ENCODE measurements around the gene AMIGO1.
"Not testable (repeated sequence)": the region's sequence is repeated elsewhere in the genome, so short reads cannot be mapped to it uniquely, and the experiment has no call there.

The AMIGO1 gene

DNA sequence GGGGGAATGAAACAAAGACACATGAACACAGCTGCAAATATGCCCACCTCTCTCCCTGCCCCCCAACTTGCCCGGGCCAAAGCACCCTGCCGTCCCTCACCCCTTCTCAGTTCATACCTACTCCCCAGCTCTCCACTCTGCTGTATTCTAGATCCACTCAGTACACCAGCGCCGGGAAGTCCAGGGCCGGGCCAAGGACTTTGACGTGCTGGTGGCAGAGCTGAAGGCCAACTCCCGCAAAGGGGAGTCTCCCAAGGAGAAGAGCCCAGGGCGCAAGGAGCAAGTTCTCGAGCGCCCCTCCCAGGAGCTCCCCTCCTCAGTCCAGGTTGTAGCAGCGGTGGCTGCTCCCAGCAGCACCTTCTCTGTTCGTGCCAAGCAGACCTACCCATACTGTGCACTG, 20.8 kb downstream of the AMIGO1 start:
- no peak for FAIRE-seq
- no peak for DNase-seq (ENCODE audit: extremely low spot score, insufficient read length, low read depth)

DNA sequence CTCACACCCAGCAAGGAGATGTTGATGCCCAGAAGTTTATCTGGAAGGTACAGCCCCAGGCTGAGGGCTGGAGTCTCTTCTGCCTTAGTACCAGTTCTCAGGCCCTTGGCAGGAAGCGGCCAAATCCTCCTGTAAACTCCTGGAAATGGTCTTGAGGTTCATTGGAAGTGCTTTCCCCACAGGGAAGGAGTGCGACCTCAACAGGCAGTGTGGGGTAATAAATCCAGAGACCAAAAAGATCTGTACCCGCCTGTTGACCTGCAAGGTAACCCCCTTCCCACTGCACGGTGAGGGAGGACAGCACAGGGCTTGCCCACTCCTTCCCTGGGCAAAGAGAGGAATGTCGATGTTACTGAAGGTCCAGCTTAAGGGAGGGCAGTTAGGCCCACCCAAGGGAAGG, 21.3 kb downstream of the AMIGO1 start:
- FAIRE-seq (no peak), DNase-seq (ENCODE audit: extremely low spot score, insufficient read length, low read depth) (no peak)

DNA sequence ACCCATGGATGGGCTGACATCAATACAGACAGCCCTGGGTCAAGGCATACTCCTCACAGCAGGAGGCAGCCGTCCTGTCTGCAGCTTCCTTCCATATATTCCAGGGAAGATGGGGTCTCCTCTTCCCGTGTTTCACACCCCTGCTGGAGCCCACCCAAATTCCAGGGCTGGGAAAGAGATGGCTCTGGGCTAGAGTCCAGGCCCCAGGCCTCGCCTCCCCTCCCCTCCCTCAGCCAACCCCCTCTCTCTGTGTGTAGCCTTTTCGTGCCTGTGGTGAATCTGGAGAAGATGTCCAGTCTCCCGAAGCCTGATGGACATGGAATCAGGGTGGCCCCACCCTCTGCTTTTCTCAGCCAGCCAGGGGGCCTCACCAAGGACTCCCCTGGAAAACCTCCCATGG, 22.3 kb downstream of the AMIGO1 start:
- FAIRE-seq, result no peak

GRCh38 chr1:109485001-109485400, 24.5 kb downstream of the AMIGO1 start:
- DNase-seq (ENCODE audit: extremely low spot score, insufficient read length, low read depth) (no peak), FAIRE-seq (no peak)

More for the DNA sequence above, 22.3 kb downstream of the AMIGO1 start:
- DNase-seq (ENCODE audit: extremely low spot score, insufficient read length, low read depth), result no peak

DNA sequence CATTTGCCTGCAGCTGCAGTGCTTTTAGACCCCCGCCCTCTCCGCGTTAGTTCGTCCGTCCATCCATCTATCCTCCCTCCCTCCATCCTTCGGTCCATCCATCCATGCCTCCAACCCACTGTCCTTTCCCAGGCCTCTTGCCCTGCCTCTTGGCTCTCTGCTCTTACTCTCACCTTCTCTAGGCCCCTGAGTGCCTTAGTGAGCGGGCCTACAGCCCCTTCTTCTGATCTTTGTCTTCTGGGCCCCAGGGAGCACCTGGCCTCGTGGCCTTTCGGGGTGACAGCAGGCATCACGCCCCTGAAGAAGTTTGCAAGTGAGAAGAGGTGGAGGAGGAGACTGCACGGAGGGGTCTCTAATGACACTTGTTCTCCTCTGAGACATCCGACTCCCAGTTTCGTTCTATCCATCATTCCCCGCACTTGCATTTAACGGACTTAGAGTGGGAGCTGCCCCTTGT, 25.0 kb downstream of the AMIGO1 start:
- DNase-seq (ENCODE audit: extremely low spot score, insufficient read length, low read depth) (no peak), FAIRE-seq (no peak)

GRCh38 chr1:109483672-109484518, 25.6 kb downstream of the AMIGO1 start, which contains the start of gene ATXN7L2:
Gene ATXN7L2 (plus strand): TSS chr1:109483905. CDS start chr1:109483954, 49 bp downstream.
- DNase-seq (ENCODE audit: extremely low spot score, insufficient read length, low read depth) (peak; percentile 97), FAIRE-seq (peak; percentile 81)

GRCh38 chr1:109482791-109483671, 26.5 kb downstream of the AMIGO1 start:
- FAIRE-seq (no peak), DNase-seq (ENCODE audit: extremely low spot score, insufficient read length, low read depth) (no peak)

GRCh38 chr1:109482242-109482641, 27.3 kb downstream of the AMIGO1 start:
- DNase-seq (ENCODE audit: extremely low spot score, insufficient read length, low read depth), result no peak

GRCh38 chr1:109481646-109482045, 27.9 kb downstream of the AMIGO1 start:
- no peak for DNase-seq (ENCODE audit: extremely low spot score, insufficient read length, low read depth)

More at GRCh38 chr1:109482242-109482641, 27.3 kb downstream of the AMIGO1 start:
- FAIRE-seq, result no peak

DNA sequence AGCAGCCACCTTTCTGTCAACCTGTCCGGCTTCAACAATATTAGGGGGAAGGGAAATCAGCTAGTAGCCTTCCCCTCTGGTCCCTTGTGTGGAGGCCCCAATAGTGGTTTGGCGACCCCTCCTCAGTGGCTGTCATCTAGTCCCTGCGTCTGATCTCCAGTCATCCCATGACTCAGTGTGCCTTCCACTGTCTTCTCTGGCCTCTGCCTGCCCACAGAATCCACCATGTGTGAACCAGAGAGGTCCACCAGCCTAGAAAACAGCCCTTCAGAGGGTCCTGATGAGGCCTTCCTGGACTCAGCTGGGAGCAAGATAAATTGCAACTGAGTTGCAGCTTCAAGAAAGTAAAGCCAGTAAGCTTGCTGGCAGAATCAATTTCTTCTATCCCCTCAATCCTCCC, 29.6 kb downstream of the AMIGO1 start:
- FAIRE-seq, result no peak
- no peak for DNase-seq (ENCODE audit: extremely low spot score, insufficient read length, low read depth)

More at GRCh38 chr1:109481646-109482045, 27.9 kb downstream of the AMIGO1 start:
- FAIRE-seq, result no peak

DNA sequence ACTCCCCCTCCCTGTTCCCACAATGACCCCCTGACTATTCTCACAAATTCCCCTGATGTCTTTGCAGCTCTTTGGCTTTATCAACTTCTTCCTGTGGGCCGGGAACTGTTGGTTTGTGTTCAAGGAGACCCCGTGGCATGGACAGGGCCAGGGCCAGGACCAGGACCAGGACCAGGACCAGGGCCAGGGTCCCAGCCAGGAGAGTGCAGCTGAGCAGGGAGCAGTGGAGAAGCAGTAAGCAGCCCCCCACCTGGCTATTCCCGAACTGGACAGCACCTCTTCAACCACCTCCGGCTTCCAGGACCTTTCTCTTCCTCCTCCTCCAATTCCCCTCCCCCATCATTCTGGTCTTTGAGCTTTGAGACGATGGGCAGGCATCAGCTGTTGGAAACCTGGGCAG, 30.2 kb downstream of the AMIGO1 start:
- FAIRE-seq (no peak), DNase-seq (ENCODE audit: extremely low spot score, insufficient read length, low read depth) (no peak)

GRCh38 chr1:109478806-109479205, 30.7 kb downstream of the AMIGO1 start:
- DNase-seq (ENCODE audit: extremely low spot score, insufficient read length, low read depth) (no peak), FAIRE-seq (no peak)

DNA sequence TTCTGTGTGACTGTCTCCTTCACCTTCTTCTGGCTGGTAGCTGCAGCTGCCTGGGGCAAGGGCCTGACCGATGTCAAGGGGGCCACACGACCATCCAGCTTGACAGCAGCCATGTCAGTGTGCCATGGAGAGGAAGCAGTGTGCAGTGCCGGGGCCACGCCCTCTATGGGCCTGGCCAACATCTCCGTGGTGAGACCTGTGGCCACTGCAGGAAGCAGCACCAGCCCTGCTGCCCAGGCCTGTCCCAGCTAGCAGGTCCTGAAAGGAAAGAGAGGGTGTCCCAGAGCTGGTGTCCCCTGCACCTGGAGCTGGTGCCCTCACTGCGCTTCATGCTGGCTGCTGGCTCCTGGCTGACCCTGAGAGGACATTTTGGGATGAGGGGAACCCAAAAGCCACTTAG, 31.7 kb downstream of the AMIGO1 start:
- FAIRE-seq (no peak), DNase-seq (ENCODE audit: extremely low spot score, insufficient read length, low read depth) (no peak)

DNA sequence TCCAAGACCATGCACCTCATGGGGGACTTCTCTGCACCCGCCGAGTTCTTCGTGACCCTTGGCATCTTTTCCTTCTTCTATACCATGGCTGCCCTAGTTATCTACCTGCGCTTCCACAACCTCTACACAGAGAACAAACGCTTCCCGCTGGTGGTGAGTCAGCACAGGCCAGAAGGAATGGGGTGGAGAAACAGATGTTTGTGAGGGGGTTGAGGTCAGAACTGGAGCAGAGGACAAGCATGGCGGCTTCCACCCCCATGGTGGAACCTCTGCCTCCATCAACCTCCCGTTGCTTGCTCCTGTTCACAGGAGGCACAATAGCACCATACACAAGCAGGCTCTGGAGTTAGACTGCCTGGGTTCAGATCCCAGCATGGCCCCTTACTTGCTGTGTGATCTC, 32.7 kb downstream of the AMIGO1 start:
- FAIRE-seq, result no peak
- DNase-seq (ENCODE audit: extremely low spot score, insufficient read length, low read depth), result no peak

DNA sequence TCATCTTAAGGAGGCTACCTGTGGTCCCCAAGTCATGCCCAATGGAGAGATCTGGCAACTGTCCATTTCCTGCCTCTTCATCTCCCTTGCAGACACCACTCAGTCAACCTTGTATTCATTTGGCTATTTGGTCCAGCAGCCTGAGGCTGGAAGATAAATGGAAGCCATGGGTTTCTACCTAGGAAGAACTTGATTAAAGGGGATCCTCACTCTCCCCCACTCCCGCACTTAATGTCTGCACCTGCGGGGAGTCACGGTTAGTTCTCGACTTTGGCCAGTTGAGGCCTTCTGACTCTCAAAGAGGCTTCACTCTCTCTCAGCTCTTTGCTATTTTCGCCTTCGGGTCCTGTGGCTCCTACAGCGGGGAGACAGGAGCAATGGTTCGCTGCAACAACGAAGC, 34.3 kb downstream of the AMIGO1 start:
- no peak for FAIRE-seq
- no peak for DNase-seq (ENCODE audit: extremely low spot score, insufficient read length, low read depth)

DNA sequence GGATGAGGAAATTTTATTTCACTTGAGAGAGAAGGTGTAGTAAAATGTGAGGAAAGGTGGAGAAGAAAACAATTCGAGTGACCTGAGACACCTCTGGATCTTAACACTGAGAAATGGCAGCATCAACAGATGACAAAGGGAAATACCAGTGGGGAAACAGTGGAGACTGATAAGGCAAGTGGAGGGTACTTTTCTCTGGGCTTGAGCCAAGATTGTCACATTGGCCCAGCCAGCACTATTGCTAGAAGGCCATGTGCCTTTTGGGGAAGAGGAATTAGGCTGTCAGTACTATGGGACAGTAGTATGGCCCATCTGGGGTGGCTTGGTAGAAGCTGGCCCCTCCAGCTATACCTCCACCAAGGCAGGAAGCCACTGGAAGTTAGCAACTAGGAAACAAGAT, 34.8 kb downstream of the AMIGO1 start:
- DNase-seq (ENCODE audit: extremely low spot score, insufficient read length, low read depth) (no peak), FAIRE-seq (no peak)

DNA sequence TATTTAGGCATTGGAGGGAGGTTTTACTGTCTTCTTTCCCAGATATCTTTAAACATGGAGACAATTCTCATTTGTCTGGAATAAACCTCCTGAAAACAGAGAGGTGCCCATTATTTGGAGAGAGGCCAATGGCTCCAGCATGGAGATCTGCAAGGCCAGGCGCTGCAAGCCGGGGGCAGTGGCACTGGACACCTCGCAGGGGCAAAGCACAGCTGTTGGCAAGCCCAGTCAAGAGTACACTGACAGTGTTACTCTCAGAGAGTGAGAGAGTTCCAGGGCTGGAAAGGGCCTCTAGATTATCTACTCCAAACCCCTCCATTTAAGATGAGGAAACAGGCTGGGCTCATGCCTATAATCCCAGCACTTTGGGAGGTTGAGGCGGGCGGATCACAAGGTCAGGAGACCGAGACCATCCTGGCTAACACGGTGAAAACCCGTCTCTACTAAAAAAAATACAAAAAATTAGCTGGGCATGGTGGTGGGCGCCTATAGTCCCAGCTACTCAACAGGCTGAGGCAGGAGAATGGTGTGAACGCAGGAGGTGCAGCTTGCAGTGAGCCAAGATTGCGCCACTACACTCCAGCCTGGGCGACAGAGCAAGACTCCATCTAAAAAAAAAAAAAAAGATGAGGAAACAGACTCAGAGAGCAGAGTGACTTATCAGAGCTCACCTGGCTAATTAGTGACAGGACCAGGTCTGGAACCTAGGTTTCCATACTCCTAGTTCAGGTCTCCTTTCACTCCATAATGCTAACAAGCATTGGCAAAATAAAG, 36.1 kb downstream of the AMIGO1 start:
- DNase-seq (ENCODE audit: extremely low spot score, insufficient read length, low read depth); FAIRE-seq: not testable (repeated sequence)

DNA sequence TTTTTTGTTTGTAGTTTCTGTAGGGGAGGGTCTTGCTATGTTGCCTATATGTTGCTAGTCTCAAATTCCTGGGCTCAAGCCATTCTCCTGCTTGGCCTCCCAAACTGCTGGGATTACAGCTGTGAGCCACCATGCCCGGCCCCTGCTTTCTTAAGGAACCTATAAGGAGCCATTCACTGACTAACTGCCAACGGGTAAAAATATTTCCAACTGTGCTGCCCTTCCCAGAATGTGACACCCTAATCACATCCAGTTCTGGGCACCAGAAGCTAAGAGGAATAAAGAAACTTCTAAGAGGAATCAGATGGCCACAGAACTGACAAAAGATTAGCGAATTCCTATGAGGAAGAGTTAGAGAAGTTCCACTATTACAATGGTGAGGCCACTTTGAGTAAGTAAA, 36.7 kb downstream of the AMIGO1 start:
- DNase-seq (ENCODE audit: extremely low spot score, insufficient read length, low read depth) (no peak), FAIRE-seq (no peak)

DNA sequence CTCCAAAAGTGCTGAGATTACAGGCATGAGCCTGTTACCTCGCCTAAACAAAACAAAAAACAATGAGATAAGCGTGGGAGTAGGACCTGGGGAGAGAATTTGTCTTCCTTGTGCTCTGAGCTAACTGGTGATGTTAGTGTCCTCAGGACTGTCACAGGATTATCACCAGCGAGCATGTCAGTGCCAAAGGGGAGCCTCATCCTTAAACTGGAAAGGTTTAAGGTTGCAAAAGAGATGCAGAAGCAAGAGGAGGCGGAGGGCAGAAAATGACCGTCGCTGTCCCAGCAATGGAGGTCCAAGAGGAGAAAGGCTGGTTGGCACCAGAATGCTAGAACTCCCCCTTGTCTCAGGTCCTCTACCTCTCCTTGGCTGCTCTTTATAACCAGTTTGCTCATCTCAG, 39.3 kb downstream of the AMIGO1 start:
- no peak for FAIRE-seq
- DNase-seq (ENCODE audit: extremely low spot score, insufficient read length, low read depth), result no peak

GRCh38 chr1:109468903-109469302, 40.6 kb downstream of the AMIGO1 start:
- FAIRE-seq (no peak), DNase-seq (ENCODE audit: extremely low spot score, insufficient read length, low read depth) (no peak)
